ENCODE measurements around the gene TSC22D2.

DNA sequence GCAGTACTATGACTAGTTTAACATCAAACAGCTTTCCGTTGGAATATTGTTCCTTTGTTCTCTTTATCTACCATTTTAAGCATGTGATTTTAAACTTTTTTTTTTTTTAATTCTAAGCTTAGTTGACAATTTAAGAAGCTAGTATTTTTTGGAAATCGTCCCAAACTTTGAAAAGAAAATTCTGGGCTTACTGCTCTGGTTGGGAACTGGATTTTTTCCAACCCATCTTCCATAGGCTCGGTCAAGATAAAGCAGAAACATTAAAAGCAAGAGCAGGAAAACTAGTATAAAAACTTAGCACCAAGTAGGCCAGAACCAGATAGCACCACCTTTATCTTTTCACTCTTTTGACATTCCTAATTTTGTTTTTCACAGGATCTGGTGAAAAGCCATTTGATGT, 49.9 kb downstream of the TSC22D2 start:
- no peak for TF ChIP-seq EP300 (IDR thresholded peaks at IDR 0.05; ENCODE audit: borderline replicate concordance in 1 of 2, low read depth in 2 of 2, low read length in 2 of 2)
- no peak for TF ChIP-seq TEAD4 (IDR thresholded peaks at IDR 0.05; ENCODE audit: low read depth, low read length)
- TF ChIP-seq, protein P1, sequence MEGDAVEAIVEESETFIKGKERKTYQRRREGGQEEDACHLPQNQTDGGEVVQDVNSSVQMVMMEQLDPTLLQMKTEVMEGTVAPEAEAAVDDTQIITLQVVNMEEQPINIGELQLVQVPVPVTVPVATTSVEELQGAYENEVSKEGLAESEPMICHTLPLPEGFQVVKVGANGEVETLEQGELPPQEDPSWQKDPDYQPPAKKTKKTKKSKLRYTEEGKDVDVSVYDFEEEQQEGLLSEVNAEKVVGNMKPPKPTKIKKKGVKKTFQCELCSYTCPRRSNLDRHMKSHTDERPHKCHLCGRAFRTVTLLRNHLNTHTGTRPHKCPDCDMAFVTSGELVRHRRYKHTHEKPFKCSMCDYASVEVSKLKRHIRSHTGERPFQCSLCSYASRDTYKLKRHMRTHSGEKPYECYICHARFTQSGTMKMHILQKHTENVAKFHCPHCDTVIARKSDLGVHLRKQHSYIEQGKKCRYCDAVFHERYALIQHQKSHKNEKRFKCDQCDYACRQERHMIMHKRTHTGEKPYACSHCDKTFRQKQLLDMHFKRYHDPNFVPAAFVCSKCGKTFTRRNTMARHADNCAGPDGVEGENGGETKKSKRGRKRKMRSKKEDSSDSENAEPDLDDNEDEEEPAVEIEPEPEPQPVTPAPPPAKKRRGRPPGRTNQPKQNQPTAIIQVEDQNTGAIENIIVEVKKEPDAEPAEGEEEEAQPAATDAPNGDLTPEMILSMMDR (IDR thresholded peaks at IDR 0.05; ENCODE audit: control extremely low read depth in 1 of 3, insufficient read depth in 1 of 3, low read depth in 1 of 3, low read length in 3 of 3), result no peak
- TF ChIP-seq BCL11A (IDR thresholded peaks at IDR 0.05; ENCODE audit: low read depth in 2 of 2, low read length in 2 of 2), result no peak
- TF ChIP-seq, protein P2, sequence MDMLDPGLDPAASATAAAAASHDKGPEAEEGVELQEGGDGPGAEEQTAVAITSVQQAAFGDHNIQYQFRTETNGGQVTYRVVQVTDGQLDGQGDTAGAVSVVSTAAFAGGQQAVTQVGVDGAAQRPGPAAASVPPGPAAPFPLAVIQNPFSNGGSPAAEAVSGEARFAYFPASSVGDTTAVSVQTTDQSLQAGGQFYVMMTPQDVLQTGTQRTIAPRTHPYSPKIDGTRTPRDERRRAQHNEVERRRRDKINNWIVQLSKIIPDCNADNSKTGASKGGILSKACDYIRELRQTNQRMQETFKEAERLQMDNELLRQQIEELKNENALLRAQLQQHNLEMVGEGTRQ (IDR thresholded peaks at IDR 0.05; ENCODE audit: low read length), result no peak
- no peak for TF ChIP-seq POLR2A (IDR thresholded peaks at IDR 0.05; ENCODE audit: control extremely low read depth in 1 of 2, low read depth in 2 of 2, low read length in 2 of 2)
- TF ChIP-seq TCF12 (IDR thresholded peaks at IDR 0.05; ENCODE audit: low read depth, low read length), result no peak

All from H1 (cell line).